ENCODE data around the gene PCNX2. TPM values are rescaled to one million over a fixed set of nuclear protein-coding genes. Genes with fewer than 3 reads are reported as not detected.
"Not testable (repeated sequence)": the region's sequence is repeated elsewhere in the genome, so short reads cannot be mapped to it uniquely, and the experiment has no call there.

The PCNX2 gene
- polyA plus RNA-seq, 3 donors = 0.29 to 7.9 (median 0.62) TPM

GRCh38 chr1:233082778-233083550, 212.6 kb downstream of the PCNX2 start:
- Histone ChIP-seq H3K36me3 (replicated peaks in 1 of 2; ENCODE audit: control insufficient read depth in 1 of 2, insufficient read depth in 2 of 2, low read length in 2 of 2) (no peaks in the 10 kb centered on the region), H3K9ac (ENCODE audit: insufficient read depth, low read length, poor library complexity, severe bottlenecking) (no peak overlapping the region), H3K27ac (ENCODE audit: low read depth in 1 of 2, low read length in 2 of 2) (no peak overlapping the region), H3K4me3 (replicated peaks in 1 of 3; ENCODE audit: low read depth in 2 of 3, low read length in 3 of 3) (no peak overlapping the region), H3K79me2 (ENCODE audit: insufficient read depth, low read length) (no peaks in the 10 kb centered on the region), H3K9me3 (replicated peaks in 1 of 2; ENCODE audit: control insufficient read depth in 1 of 2, insufficient read depth in 1 of 2, low read length in 2 of 2) (no peaks in the 10 kb centered on the region), H3K4me1 (ENCODE audit: control insufficient read depth in 1 of 2, insufficient read depth in 2 of 2, low read length in 2 of 2) (peaks cover 10 to 12% of the 10 kb centered on the region in 2 donors), H4K20me1 (ENCODE audit: insufficient read depth, low read length) (no peaks in the 10 kb centered on the region), H3K4me2 (replicated peaks; ENCODE audit: extremely low read depth, low read length, poor library complexity, severe bottlenecking) (no peak overlapping the region), H2AFZ (ENCODE audit: insufficient read depth, low read depth, low read length, poor library complexity, severe bottlenecking) (no peak overlapping the region), H3K27me3 (ENCODE audit: control insufficient read depth in 2 of 2, insufficient read depth in 2 of 2, low read length in 2 of 2) (no peaks in the 10 kb centered on the region)
- Mint-ChIP-seq H3K27ac (peak overlapping the region in 6 of 7 donors; percentile 11 to 77 (median 44)), H3K9me3 (peaks cover 0 to under 1% (median 0%) of the 10 kb centered on the region in 7 donors), H3K4me1 (peaks cover 12% of the 10 kb centered on the region), H3K36me3 (peaks cover 2 to 7% of the 10 kb centered on the region in 2 donors), H3K27me3 (ENCODE audit: low read depth in 3 of 3) (peaks cover 0 to 1% (median 0%) of the 10 kb centered on the region in 3 donors), H3K4me3 (peak overlapping the region in 1 of 2 donors; percentile 17)
- intact Hi-C loops (cut with micrococcal nuclease) = no loop called here
- WGBS (ENCODE audit: insufficient coverage) = 78% methylated on average over 3 of the region's 12 CpGs
- TF ChIP-seq CTCF (IDR thresholded peaks at IDR 0.05) = no peak
- peak; percentile 42 to 72 (median 63) for DNase-seq

GRCh38 chr1:233081735-233082134, 213.8 kb downstream of the PCNX2 start:
- TF ChIP-seq CTCF (IDR thresholded peaks at IDR 0.05) = no peak
- peaks cover 10 to 12% of the 10 kb centered on the region in 2 donors for H3K4me1 ChIP-seq (ENCODE audit: control insufficient read depth in 1 of 2, insufficient read depth in 2 of 2, low read length in 2 of 2)
- no peak overlapping the region for H3K27ac Mint-ChIP-seq
- no peak overlapping the region for H3K9ac ChIP-seq (ENCODE audit: insufficient read depth, low read length, poor library complexity, severe bottlenecking)
- H2AFZ ChIP-seq (ENCODE audit: insufficient read depth, low read depth, low read length, poor library complexity, severe bottlenecking) = no peak overlapping the region
- DNase-seq = no peak
- no peaks in the 10 kb centered on the region for H4K20me1 ChIP-seq (ENCODE audit: insufficient read depth, low read length)
- peaks cover 2 to 7% of the 10 kb centered on the region in 2 donors for H3K36me3 Mint-ChIP-seq
- H3K4me1 Mint-ChIP-seq = peaks cover 12% of the 10 kb centered on the region
- H3K4me3 Mint-ChIP-seq = no peak overlapping the region
- no peaks in the 10 kb centered on the region for H3K9me3 Mint-ChIP-seq
- no peaks in the 10 kb centered on the region for H3K36me3 ChIP-seq (replicated peaks in 1 of 2; ENCODE audit: control insufficient read depth in 1 of 2, insufficient read depth in 2 of 2, low read length in 2 of 2)
- H3K27ac ChIP-seq (ENCODE audit: low read depth in 1 of 2, low read length in 2 of 2) = no peak overlapping the region
- no peaks in the 10 kb centered on the region for H3K27me3 ChIP-seq (ENCODE audit: control insufficient read depth in 2 of 2, insufficient read depth in 2 of 2, low read length in 2 of 2)
- no peak overlapping the region for H3K4me2 ChIP-seq (replicated peaks; ENCODE audit: extremely low read depth, low read length, poor library complexity, severe bottlenecking)
- H3K9me3 ChIP-seq (replicated peaks in 1 of 2; ENCODE audit: control insufficient read depth in 1 of 2, insufficient read depth in 1 of 2, low read length in 2 of 2) = no peaks in the 10 kb centered on the region
- intact Hi-C loops (cut with micrococcal nuclease) = no loop called here
- no peaks in the 10 kb centered on the region for H3K79me2 ChIP-seq (ENCODE audit: insufficient read depth, low read length)
- 0% methylated on average over 1 of the region's 2 CpGs for WGBS (ENCODE audit: insufficient coverage)
- no peak overlapping the region for H3K4me3 ChIP-seq (replicated peaks in 1 of 3; ENCODE audit: low read depth in 2 of 3, low read length in 3 of 3)
- peaks cover 0 to 1% (median 0%) of the 10 kb centered on the region in 3 donors for H3K27me3 Mint-ChIP-seq (ENCODE audit: low read depth in 3 of 3)

- H3K9me3 ChIP-seq (replicated peaks in 1 of 2; ENCODE audit: control insufficient read depth in 1 of 2, insufficient read depth in 1 of 2, low read length in 2 of 2); H3K9ac ChIP-seq (ENCODE audit: insufficient read depth, low read length, poor library complexity, severe bottlenecking); H3K79me2 ChIP-seq (ENCODE audit: insufficient read depth, low read length); H3K27ac Mint-ChIP-seq; H3K27me3 ChIP-seq (ENCODE audit: control insufficient read depth in 2 of 2, insufficient read depth in 2 of 2, low read length in 2 of 2); DNase-seq; H3K4me3 ChIP-seq (replicated peaks in 1 of 3; ENCODE audit: low read depth in 2 of 3, low read length in 3 of 3); intact Hi-C loops (cut with micrococcal nuclease); H3K4me2 ChIP-seq (replicated peaks; ENCODE audit: extremely low read depth, low read length, poor library complexity, severe bottlenecking); H3K4me3 Mint-ChIP-seq; H3K36me3 ChIP-seq (replicated peaks in 1 of 2; ENCODE audit: control insufficient read depth in 1 of 2, insufficient read depth in 2 of 2, low read length in 2 of 2); H3K9me3 Mint-ChIP-seq; H3K27me3 Mint-ChIP-seq (ENCODE audit: low read depth in 3 of 3); H3K36me3 Mint-ChIP-seq; H4K20me1 ChIP-seq (ENCODE audit: insufficient read depth, low read length); H3K27ac ChIP-seq (ENCODE audit: low read depth in 1 of 2, low read length in 2 of 2); H2AFZ ChIP-seq (ENCODE audit: insufficient read depth, low read depth, low read length, poor library complexity, severe bottlenecking): not testable (repeated sequence)
- 100% methylated on average over 1 of the region's 4 CpGs for WGBS (ENCODE audit: insufficient coverage)
- H3K4me1 Mint-ChIP-seq = peaks cover 12% of the 10 kb centered on the region
- peaks cover 10 to 12% of the 10 kb centered on the region in 2 donors for H3K4me1 ChIP-seq (ENCODE audit: control insufficient read depth in 1 of 2, insufficient read depth in 2 of 2, low read length in 2 of 2)
These were observed 214.7 kb downstream of the PCNX2 start for GRCh38 chr1:233080827-233081226.

Data from CD14-positive monocyte (primary cell).